Liver (tissue), 9 donors: ENCODE results near the gene HOXD1. TPM values are rescaled to one million over a fixed set of nuclear protein-coding genes. Genes with fewer than 3 reads are reported as not detected.

Source experiments
- DNase-seq: peaks from one replicate; pipeline ENCODE4 v3.0.0-alpha.2; 2017; ENCODE audit warnings: low spot score
- H3K27ac ChIP-seq, 2 donors: one replicate each; pipeline ENCODE4 v1.7.0; 2013; ENCODE audit warnings: inconsistent platforms in 2 of 2, low read length in 2 of 2, control low read depth in 1 of 2, low read depth in 1 of 2, mild to moderate bottlenecking in 1 of 2
- H3K27me3 ChIP-seq, 4 donors: one replicate each; pipeline versions ENCODE4 v1.6.1 to v1.7.0; 2013; ENCODE audit warnings: low read length in 3 of 4, inconsistent platforms in 1 of 4, mild to moderate bottlenecking in 1 of 4, moderate library complexity in 1 of 4; ENCODE audit not compliant: control insufficient read depth in 4 of 4, insufficient read depth in 4 of 4
- H3K36me3 ChIP-seq, 4 donors: one replicate each; pipeline versions ENCODE4 v1.6.1 to v1.7.0; 2013; ENCODE audit warnings: low read length in 3 of 4, mild to moderate bottlenecking in 3 of 4, low read depth in 1 of 4, moderate library complexity in 1 of 4; ENCODE audit not compliant: control insufficient read depth in 4 of 4, insufficient read depth in 3 of 4
- H3K4me1 ChIP-seq, 4 donors: one replicate each; pipeline versions ENCODE4 v1.6.1 to v1.7.0; 2013; ENCODE audit warnings: low read length in 3 of 4, mild to moderate bottlenecking in 3 of 4, moderate library complexity in 1 of 4; ENCODE audit not compliant: control insufficient read depth in 4 of 4, insufficient read depth in 4 of 4
- H3K4me3 ChIP-seq, 3 donors: one replicate each; pipeline versions ENCODE4 v1.6.1 to v1.7.0; 2013; ENCODE audit warnings: low read length in 3 of 3, control low read depth in 1 of 3, low read depth in 1 of 3, mild to moderate bottlenecking in 1 of 3
- H3K9ac ChIP-seq, 2 donors: one replicate each; pipeline ENCODE4 v1.7.0; 2013; ENCODE audit warnings: low read length in 2 of 2, mild to moderate bottlenecking in 2 of 2, moderate library complexity in 2 of 2, control low read depth in 1 of 2, low read depth in 1 of 2
- H3K9me3 ChIP-seq, 4 donors: one replicate each; pipeline versions ENCODE4 v1.6.1 to v1.7.0; 2013; ENCODE audit warnings: low read length in 3 of 4; ENCODE audit not compliant: control insufficient read depth in 4 of 4
- ATF3 ChIP-seq: IDR thresholded peaks from 2 replicates; pipeline ENCODE4 v1.6.1; 2016; ENCODE audit warnings: antibody characterized with exemption
- EGR1 ChIP-seq, 2 donors: IDR thresholded peaks; 2 replicates each; pipeline ENCODE4 v1.6.1; 2016 to 2018; ENCODE audit warnings: antibody characterized with exemption in 2 of 2, low read depth in 2 of 2
- FOXA1 ChIP-seq: IDR thresholded peaks from 2 replicates; pipeline ENCODE4 v1.6.1; 2016; ENCODE audit warnings: antibody characterized with exemption
- FOXA2 ChIP-seq: IDR thresholded peaks from 2 replicates; pipeline ENCODE4 v1.6.1; 2016; ENCODE audit warnings: antibody characterized with exemption
- GABPA ChIP-seq, 2 donors: IDR thresholded peaks in 1 of 2; conservative IDR thresholded peaks in 1 of 2; 2 replicates each; pipeline ENCODE4 v1.6.1; 2016; ENCODE audit warnings: antibody characterized with exemption in 2 of 2, mild to moderate bottlenecking in 1 of 2, moderate library complexity in 1 of 2
- HNF4A ChIP-seq, 2 donors: conservative IDR thresholded peaks; 2 replicates each; pipeline ENCODE4 v1.6.1; 2016; ENCODE audit warnings: antibody characterized with exemption in 2 of 2, mild to moderate bottlenecking in 2 of 2
- HNF4G ChIP-seq: IDR thresholded peaks from 2 replicates; pipeline ENCODE4 v1.6.1; 2016; ENCODE audit warnings: antibody characterized with exemption
- JUND ChIP-seq, 2 donors: IDR thresholded peaks; 2 replicates each; pipeline ENCODE4 v1.6.1; 2016; ENCODE audit warnings: antibody characterized with exemption in 2 of 2
- RAD21 ChIP-seq, 2 donors: IDR thresholded peaks; 2 replicates each; pipeline ENCODE4 v1.6.1; 2016; ENCODE audit warnings: antibody characterized with exemption in 2 of 2, mild to moderate bottlenecking in 2 of 2
- REST ChIP-seq: IDR thresholded peaks from 2 replicates; pipeline ENCODE4 v1.6.1; 2016; ENCODE audit warnings: antibody characterized with exemption, mild to moderate bottlenecking
- RXRA ChIP-seq, 2 donors: IDR thresholded peaks; 2 replicates each; pipeline ENCODE4 v1.6.1; 2017 to 2018; ENCODE audit warnings: antibody characterized with exemption in 2 of 2, mild to moderate bottlenecking in 1 of 2
- SP1 ChIP-seq: IDR thresholded peaks from 2 replicates; pipeline ENCODE4 v1.6.1; 2018; ENCODE audit warnings: antibody characterized with exemption, mild to moderate bottlenecking
- TAF1 ChIP-seq: conservative IDR thresholded peaks from 2 replicates; pipeline ENCODE4 v1.6.1; 2016; ENCODE audit warnings: antibody characterized with exemption, mild to moderate bottlenecking
- YY1 ChIP-seq: IDR thresholded peaks from 2 replicates; pipeline ENCODE4 v1.6.1; 2016; ENCODE audit warnings: antibody characterized with exemption, mild to moderate bottlenecking
- ZBTB33 ChIP-seq: IDR thresholded peaks from 2 replicates; pipeline ENCODE4 v1.6.1; 2016; ENCODE audit warnings: antibody characterized with exemption
- WGBS: extraction: QIAGEN DNeasy Blood & Tissue Kit; methylation state at CpG from one replicate; pipeline ENCODE4 v1.1.7; 2013; 5-methylcytosine and 5-hydroxymethylcytosine counted together
- polyA plus RNA-seq, 2 donors: library from polyadenylated mRNA; stranded (reverse) in 1 of 2; unstranded in 1 of 2; fragments of 200-250 nt in 1 of 2; fragments of >200 nt in 1 of 2; fragmentation: Nextera tagmentation in 1 of 2; extraction: Ambion mirVana in 1 of 2; gene quantifications; one replicate each; pipeline versions ENCODE4 v1.2.1 to v1.2.3, GENCODE V29; 2013 to 2015
- total RNA-seq, 2 donors: library from RNA; depleted of rRNA; stranded (reverse); fragments of >200 nt; gene quantifications; one replicate each; pipeline ENCODE4 v1.2.3, GENCODE V29; 2014
- TF ChIP-seq, protein P1 (sequence below): IDR thresholded peaks from 2 replicates; pipeline ENCODE4 v1.6.1; 2016; ENCODE audit warnings: antibody characterized with exemption
- TF ChIP-seq, protein P2 (sequence below): fragments of 150-350 bp; IDR thresholded peaks from 2 replicates; pipeline ENCODE4 v1.5.1; 2017; ENCODE audit warnings: improper control_type of control experiment, low read depth, low read length; ENCODE audit not compliant: missing input control
- donor health status: healthy.
- donor health status: healthy.
- donor health status: healthy.
- donor health status: healthy.
- donor health status: healthy.

Gene HOXD1
- total and polyA plus RNA-seq, 4 donors, result not detected

DNA sequence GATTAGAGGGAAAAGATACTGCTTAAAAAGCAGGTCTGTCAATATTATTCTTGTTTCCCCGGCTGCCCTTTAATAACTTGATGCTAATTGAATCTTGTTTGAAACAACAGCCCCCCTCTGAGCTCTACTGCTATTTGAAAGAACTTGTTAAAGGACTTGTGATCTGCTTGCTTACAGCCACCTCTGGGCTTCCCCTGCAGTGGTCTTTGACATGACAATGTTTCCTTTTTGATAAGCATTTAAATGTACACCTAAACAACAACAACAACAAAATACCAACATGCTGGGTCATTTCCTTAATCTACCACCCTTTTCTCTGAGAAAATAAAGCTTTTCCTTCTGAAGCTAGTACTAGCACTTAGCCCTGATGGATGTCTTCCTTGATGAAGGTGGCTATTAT is 3.9 kb downstream of the HOXD1 start:
- 5% methylated on average over 1 of the region's 1 CpG for WGBS
- Histone ChIP-seq H3K36me3 (no peaks in the 10 kb centered on the region), H3K9me3 (no peaks in the 10 kb centered on the region), H3K4me3 (no peak overlapping the region), H3K27me3 (peaks cover 0 to 41% (median 14%) of the 10 kb centered on the region in 4 donors), H3K4me1 (peaks cover 19 to 26% (median 25%) of the 10 kb centered on the region in 4 donors), H3K27ac (no peak overlapping the region), H3K9ac (no peak overlapping the region)
- TF ChIP-seq, protein P1, sequence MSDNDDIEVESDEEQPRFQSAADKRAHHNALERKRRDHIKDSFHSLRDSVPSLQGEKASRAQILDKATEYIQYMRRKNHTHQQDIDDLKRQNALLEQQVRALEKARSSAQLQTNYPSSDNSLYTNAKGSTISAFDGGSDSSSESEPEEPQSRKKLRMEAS, result no peak
- no peak for DNase-seq

- peaks cover 5 to 44% (median 13%) of the 10 kb centered on the region in 4 donors for H3K27me3 ChIP-seq
- WGBS, result 9% methylated on average over 1 of the region's 1 CpG
- no peaks in the 10 kb centered on the region for H3K9me3 ChIP-seq
- peaks cover 16 to 19% (median 19%) of the 10 kb centered on the region in 4 donors for H3K4me1 ChIP-seq
- H3K4me3 ChIP-seq, result no peak overlapping the region
- H3K36me3 ChIP-seq, result no peaks in the 10 kb centered on the region
- no peak for TF ChIP-seq EGR1 (IDR thresholded peaks at IDR 0.05; ENCODE audit: low read depth in 2 of 2)
- no peak for TF ChIP-seq FOXA1
- no peak for TF ChIP-seq GABPA (IDR thresholded peaks at IDR 0.05 in 1 of 2, conservative IDR thresholded peaks at IDR 0.05 in 1 of 2)
- TF ChIP-seq TAF1, result no peak
- no peak for TF ChIP-seq ATF3
- TF ChIP-seq REST, result no peak
- no peak for TF ChIP-seq HNF4G
- TF ChIP-seq JUND (IDR thresholded peaks at IDR 0.05), result no peak
- TF ChIP-seq RXRA (IDR thresholded peaks at IDR 0.05), result no peak
- no peak for TF ChIP-seq HNF4A (conservative IDR thresholded peaks at IDR 0.05)
- no peak for TF ChIP-seq YY1
- no peak for TF ChIP-seq FOXA2
- no peak for TF ChIP-seq ZBTB33
- TF ChIP-seq RAD21 (IDR thresholded peaks at IDR 0.05), result no peak
- TF ChIP-seq SP1, result no peak
- TF ChIP-seq, protein P1, result no peak
- TF ChIP-seq, protein P2, sequence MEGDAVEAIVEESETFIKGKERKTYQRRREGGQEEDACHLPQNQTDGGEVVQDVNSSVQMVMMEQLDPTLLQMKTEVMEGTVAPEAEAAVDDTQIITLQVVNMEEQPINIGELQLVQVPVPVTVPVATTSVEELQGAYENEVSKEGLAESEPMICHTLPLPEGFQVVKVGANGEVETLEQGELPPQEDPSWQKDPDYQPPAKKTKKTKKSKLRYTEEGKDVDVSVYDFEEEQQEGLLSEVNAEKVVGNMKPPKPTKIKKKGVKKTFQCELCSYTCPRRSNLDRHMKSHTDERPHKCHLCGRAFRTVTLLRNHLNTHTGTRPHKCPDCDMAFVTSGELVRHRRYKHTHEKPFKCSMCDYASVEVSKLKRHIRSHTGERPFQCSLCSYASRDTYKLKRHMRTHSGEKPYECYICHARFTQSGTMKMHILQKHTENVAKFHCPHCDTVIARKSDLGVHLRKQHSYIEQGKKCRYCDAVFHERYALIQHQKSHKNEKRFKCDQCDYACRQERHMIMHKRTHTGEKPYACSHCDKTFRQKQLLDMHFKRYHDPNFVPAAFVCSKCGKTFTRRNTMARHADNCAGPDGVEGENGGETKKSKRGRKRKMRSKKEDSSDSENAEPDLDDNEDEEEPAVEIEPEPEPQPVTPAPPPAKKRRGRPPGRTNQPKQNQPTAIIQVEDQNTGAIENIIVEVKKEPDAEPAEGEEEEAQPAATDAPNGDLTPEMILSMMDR, result no peak
- H3K27ac ChIP-seq, result no peak overlapping the region
- DNase-seq, result no peak
- H3K9ac ChIP-seq, result no peak overlapping the region
Observed at GRCh38 chr2:176193048-176193447, 4.6 kb downstream of the HOXD1 start.
